MCF 10A (cell line): Measurements from ENCODE around the gene SLC6A3. TPM values are rescaled to one million over a fixed set of nuclear protein-coding genes. Genes with fewer than 3 reads are reported as not detected.

Source experiments
- BruUV-seq: library from RNA; stranded (reverse); fragments of 400-500 nt; replicated peaks from 2 replicates; lab custom pipeline; 2021; lab: Mats Ljungman, UMichigan
- CTCF ChIA-PET: fragments of 300-600 bp; sonication (Branson Sonifier 250); formaldehyde crosslinking; extraction: SDS; loops from one replicate; lab custom pipeline; 2021; ENCODE audit warnings: antibody characterized with exemption, inconsistent platforms; lab: Yijun Ruan, JAX
- POLR2A ChIA-PET: fragments of 300-600, 350-650 bp; sonication (Branson Sonifier 250); formaldehyde crosslinking; extraction: SDS; loops from one replicate; lab custom pipeline; 2020; ENCODE audit warnings: antibody characterized with exemption, inconsistent platforms; lab: Yijun Ruan, JAX
- DNase-seq: peaks from one replicate; pipeline ENCODE4 v3.0.0-alpha.2; 2018; ENCODE audit not compliant: unreplicated experiment
- H3K27ac Mint-ChIP-seq: one replicate; pipeline ENCODE4 v1.8.0; 2022; ENCODE audit warnings: mild to moderate bottlenecking, low read depth, mixed read lengths; ENCODE audit not compliant: unreplicated experiment
- H3K27me3 Mint-ChIP-seq: one replicate; pipeline ENCODE4 v1.8.0; 2022; ENCODE audit warnings: mixed read lengths; ENCODE audit not compliant: insufficient read depth, unreplicated experiment
- H3K36me3 Mint-ChIP-seq: one replicate; pipeline ENCODE4 v1.8.0; 2022; ENCODE audit warnings: mild to moderate bottlenecking, moderate library complexity, mixed read lengths; ENCODE audit not compliant: insufficient read depth, unreplicated experiment
- H3K4me1 Mint-ChIP-seq: one replicate; pipeline ENCODE4 v1.8.0; 2022; ENCODE audit warnings: mixed read lengths; ENCODE audit not compliant: insufficient read depth, unreplicated experiment
- H3K4me3 Mint-ChIP-seq: one replicate; pipeline ENCODE4 v1.8.0; 2022; ENCODE audit warnings: mild to moderate bottlenecking, moderate library complexity, mixed read lengths; ENCODE audit not compliant: unreplicated experiment
- H3K9me3 Mint-ChIP-seq: one replicate; pipeline ENCODE4 v1.8.0; 2022; ENCODE audit warnings: mixed read lengths; ENCODE audit not compliant: unreplicated experiment
- intact Hi-C: fragments of 100-400 bp; cut with micrococcal nuclease; formaldehyde crosslinking; loops from 2 replicates; pipeline ENCODE4 v1.14.1; 2022
- total RNA-seq: library from RNA; stranded (reverse); gene quantifications from 2 replicates; pipeline ENCODE4 v1.2.3, GENCODE V29; 2022
- TF ChIP-seq, protein P1 (sequence below): fragments of 200-600 bp; IDR thresholded peaks from one replicate; pipeline ENCODE4 v1.8.0; 2022; ENCODE audit warnings: antibody characterized with exemption, mild to moderate bottlenecking; ENCODE audit not compliant: unreplicated experiment

The SLC6A3 gene
- total RNA-seq, 1 experiment from 2014 or later: not detected

DNA sequence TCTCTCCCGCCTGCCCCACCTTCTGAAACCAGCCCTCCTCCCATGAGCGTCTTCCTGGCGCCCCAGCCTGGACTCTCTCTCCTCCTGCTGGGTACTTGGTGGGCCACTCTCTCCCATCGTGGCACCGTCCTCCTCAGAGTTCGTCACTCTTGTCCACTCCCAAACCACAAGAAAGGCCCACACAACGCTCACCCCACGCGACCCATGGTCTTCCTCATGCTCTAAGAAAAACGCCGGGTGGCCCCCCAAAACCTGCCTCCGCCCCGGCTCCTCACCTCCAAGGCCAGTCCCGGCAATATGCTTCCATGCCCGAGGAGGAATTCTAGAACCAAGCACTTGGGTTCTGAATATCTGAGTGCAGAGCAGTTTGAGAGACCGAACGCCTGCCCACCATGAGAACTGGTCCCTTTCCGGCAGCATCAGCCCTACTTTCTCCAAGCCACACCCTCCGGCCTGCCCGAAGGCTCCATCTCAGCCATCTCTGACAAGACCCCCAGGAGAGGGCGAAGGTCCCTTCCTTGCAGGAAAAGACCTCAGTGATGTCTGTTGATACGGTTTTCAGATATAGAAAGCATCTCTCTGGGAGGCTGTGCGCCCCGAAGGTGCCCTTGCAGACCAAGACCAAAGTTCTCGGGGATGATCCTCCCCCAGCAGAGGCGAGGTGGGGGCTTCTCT lies 15.0 kb downstream of the SLC6A3 start:
- Mint-ChIP-seq H3K4me3 (no peak overlapping the region), H3K27ac (no peak overlapping the region), H3K4me1 (no peaks in the 10 kb centered on the region), H3K36me3 (no peaks in the 10 kb centered on the region), H3K27me3 (no peaks in the 10 kb centered on the region), H3K9me3 (peaks cover 16% of the 10 kb centered on the region)
- BruUV-seq: no TSS peak
- ChIA-PET POLR2A (no interaction called here), CTCF (no interaction called here)
- intact Hi-C loops: no loop called here
- TF ChIP-seq, protein P1, sequence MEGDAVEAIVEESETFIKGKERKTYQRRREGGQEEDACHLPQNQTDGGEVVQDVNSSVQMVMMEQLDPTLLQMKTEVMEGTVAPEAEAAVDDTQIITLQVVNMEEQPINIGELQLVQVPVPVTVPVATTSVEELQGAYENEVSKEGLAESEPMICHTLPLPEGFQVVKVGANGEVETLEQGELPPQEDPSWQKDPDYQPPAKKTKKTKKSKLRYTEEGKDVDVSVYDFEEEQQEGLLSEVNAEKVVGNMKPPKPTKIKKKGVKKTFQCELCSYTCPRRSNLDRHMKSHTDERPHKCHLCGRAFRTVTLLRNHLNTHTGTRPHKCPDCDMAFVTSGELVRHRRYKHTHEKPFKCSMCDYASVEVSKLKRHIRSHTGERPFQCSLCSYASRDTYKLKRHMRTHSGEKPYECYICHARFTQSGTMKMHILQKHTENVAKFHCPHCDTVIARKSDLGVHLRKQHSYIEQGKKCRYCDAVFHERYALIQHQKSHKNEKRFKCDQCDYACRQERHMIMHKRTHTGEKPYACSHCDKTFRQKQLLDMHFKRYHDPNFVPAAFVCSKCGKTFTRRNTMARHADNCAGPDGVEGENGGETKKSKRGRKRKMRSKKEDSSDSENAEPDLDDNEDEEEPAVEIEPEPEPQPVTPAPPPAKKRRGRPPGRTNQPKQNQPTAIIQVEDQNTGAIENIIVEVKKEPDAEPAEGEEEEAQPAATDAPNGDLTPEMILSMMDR: no peak
- no peak for DNase-seq

DNA sequence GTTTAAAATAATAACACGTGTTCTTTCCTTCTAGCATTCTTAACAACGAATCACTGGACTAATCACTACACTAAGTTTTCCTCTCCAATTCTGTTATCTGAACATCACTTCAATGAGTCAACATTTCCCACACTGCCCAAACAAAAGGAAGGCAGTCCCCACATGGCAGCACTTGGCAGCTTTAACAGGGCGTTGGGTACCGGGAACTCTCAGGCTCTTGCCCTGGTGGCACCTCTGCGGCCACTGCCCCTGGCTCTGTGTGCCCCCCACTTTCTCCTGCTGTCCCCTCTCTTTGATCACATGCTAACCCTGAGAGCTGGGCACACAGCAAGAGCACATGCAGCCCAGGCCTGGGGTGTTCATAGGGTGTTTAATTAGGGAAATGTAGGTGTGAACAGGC lies 15.7 kb downstream of the SLC6A3 start:
- Mint-ChIP-seq H3K27ac (no peak overlapping the region), H3K4me3 (no peak overlapping the region), H3K9me3 (peaks cover 16% of the 10 kb centered on the region), H3K36me3 (no peaks in the 10 kb centered on the region), H3K27me3 (no peaks in the 10 kb centered on the region), H3K4me1 (no peaks in the 10 kb centered on the region)
- CTCF ChIA-PET: no interaction called here
- intact Hi-C loops: no loop called here
- no TSS peak for BruUV-seq
- no peak for DNase-seq
- TF ChIP-seq, protein P1: no peak
- POLR2A ChIA-PET: no interaction called here

DNA sequence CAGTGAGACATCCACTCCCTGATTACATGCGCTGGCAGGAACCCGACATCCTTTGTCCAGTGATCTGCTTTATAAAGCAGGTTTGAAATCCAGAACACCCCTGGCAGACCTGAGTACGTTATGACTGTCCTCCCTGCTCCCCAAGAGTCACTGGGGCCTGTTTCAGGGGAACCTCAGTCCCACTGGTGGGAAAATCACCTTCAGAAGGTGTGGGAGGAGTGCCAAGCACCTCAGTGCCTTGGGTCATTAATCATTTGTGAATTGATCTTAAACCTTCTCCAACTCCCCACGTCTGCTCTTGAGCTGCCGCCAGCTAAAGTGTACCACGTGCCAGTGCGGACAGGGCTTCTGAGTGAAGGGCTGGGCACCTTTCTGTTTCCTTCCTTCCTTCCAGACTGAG lies 16.2 kb downstream of the SLC6A3 start:
- Mint-ChIP-seq H3K4me3 (no peak overlapping the region), H3K27me3 (no peaks in the 10 kb centered on the region), H3K4me1 (no peaks in the 10 kb centered on the region), H3K9me3 (peaks cover 16% of the 10 kb centered on the region), H3K36me3 (no peaks in the 10 kb centered on the region), H3K27ac (no peak overlapping the region)
- DNase-seq: no peak
- CTCF ChIA-PET: no interaction called here
- BruUV-seq: no TSS peak
- POLR2A ChIA-PET: no interaction called here
- TF ChIP-seq, protein P1: no peak
- intact Hi-C loops: no loop called here

DNA sequence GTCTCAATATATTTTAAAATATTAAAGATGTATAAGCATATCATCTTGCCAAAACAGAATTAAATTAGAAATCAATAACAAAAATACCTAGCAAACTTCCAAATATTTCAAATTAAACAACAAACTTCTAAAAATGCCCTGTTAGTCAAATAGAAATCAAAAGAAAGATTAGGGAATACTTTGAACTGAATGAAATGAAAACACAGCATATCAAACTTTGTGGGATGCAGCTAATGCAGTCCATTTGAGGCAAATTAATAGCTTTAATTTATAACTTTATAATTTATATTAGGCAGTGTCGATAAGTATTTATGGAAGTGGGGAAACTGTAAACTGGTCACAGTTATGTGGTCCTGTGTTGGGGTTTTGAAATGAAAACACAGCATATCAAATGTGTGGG lies 17.1 kb downstream of the SLC6A3 start:
- DNase-seq: no peak
- TF ChIP-seq, protein P1: no peak
- POLR2A ChIA-PET: no interaction called here
- H3K27ac Mint-ChIP-seq: no peak overlapping the region
- H3K27me3 Mint-ChIP-seq: no peaks in the 10 kb centered on the region
- no TSS peak for BruUV-seq
- no peaks in the 10 kb centered on the region for H3K4me1 Mint-ChIP-seq
- no peak overlapping the region for H3K4me3 Mint-ChIP-seq
- CTCF ChIA-PET: no interaction called here
- no peaks in the 10 kb centered on the region for H3K36me3 Mint-ChIP-seq
- intact Hi-C loops: no loop called here
- H3K9me3 Mint-ChIP-seq: peaks cover 8% of the 10 kb centered on the region
